Ishikawa (cell line): Measurements from ENCODE around the gene NR0B1.

ENCODE experiments used
- CEBPB ChIP-seq: IDR thresholded peaks from 2 replicates; pipeline ENCODE4 v1.6.1; 2012
- CREB1 ChIP-seq: IDR thresholded peaks from 2 replicates; pipeline ENCODE4 v1.6.1; 2012; ENCODE audit warnings: low read depth
- EGR1 ChIP-seq: IDR thresholded peaks from 2 replicates; pipeline ENCODE4 v1.6.1; 2012
- EP300 ChIP-seq: IDR thresholded peaks from 2 replicates; pipeline ENCODE4 v1.6.1; 2012; ENCODE audit warnings: borderline replicate concordance
- FOXM1 ChIP-seq: IDR thresholded peaks from 2 replicates; pipeline ENCODE4 v1.6.1; 2012; ENCODE audit warnings: low read depth, borderline replicate concordance
- MAX ChIP-seq: IDR thresholded peaks from 2 replicates; pipeline ENCODE4 v1.6.1; 2012
- NFIC ChIP-seq: IDR thresholded peaks from 2 replicates; pipeline ENCODE4 v1.6.1; 2012
- RAD21 ChIP-seq: IDR thresholded peaks from 2 replicates; pipeline ENCODE4 v1.6.1; 2012; ENCODE audit warnings: low read depth
- REST ChIP-seq: IDR thresholded peaks from 2 replicates; pipeline ENCODE4 v1.6.1; 2012; ENCODE audit warnings: low read depth, mild to moderate bottlenecking
- TAF1 ChIP-seq: IDR thresholded peaks from 2 replicates; pipeline ENCODE4 v1.6.1; 2012; ENCODE audit warnings: low read depth, mild to moderate bottlenecking
- TCF12 ChIP-seq: IDR thresholded peaks from 2 replicates; pipeline ENCODE4 v1.6.1; 2012; ENCODE audit warnings: low read depth
- TEAD4 ChIP-seq: IDR thresholded peaks from 2 replicates; pipeline ENCODE4 v1.6.1; 2012
- USF1 ChIP-seq: IDR thresholded peaks from 2 replicates; pipeline ENCODE4 v1.6.1; 2012
- YY1 ChIP-seq: IDR thresholded peaks from 2 replicates; pipeline ENCODE4 v1.6.1; 2012; ENCODE audit warnings: low read depth
- ZBTB7A ChIP-seq: IDR thresholded peaks from 2 replicates; pipeline ENCODE4 v1.6.1; 2012; ENCODE audit warnings: low read depth

NR0B1 gene

GRCh38 chrX:30309139-30309571 is at the start of gene NR0B1:
NR0B1 (minus strand) TSS chrX:30309390; CDS start chrX:30309363, 27 bp downstream.
- no peak for TF ChIP-seq MAX
- no peak for TF ChIP-seq CREB1
- TF ChIP-seq EP300: no peak
- TF ChIP-seq ZBTB7A: no peak
- no peak for TF ChIP-seq TCF12
- TF ChIP-seq REST: no peak
- no peak for TF ChIP-seq EGR1

GRCh38 chrX:30349946-30350345 is 40.8 kb upstream of the NR0B1 start:
- TF ChIP-seq USF1 (no peak), EGR1 (no peak), CEBPB (no peak), TEAD4 (no peak), NFIC (no peak), TAF1 (no peak), CREB1 (no peak), YY1 (no peak), ZBTB7A (no peak), FOXM1 (no peak), REST (no peak), TCF12 (no peak), MAX (no peak), EP300 (no peak), RAD21 (no peak)

- TF ChIP-seq EGR1: no peak
- TF ChIP-seq RAD21: no peak
- no peak for TF ChIP-seq TAF1
- no peak for TF ChIP-seq CREB1
- no peak for TF ChIP-seq REST
- no peak for TF ChIP-seq YY1
- no peak for TF ChIP-seq MAX
- no peak for TF ChIP-seq CEBPB
- no peak for TF ChIP-seq USF1
- TF ChIP-seq TEAD4: no peak
- TF ChIP-seq EP300: no peak
- TF ChIP-seq ZBTB7A: no peak
- TF ChIP-seq NFIC: no peak
Measured at GRCh38 chrX:30343206-30343605, 34.0 kb upstream of the NR0B1 start.

- TF ChIP-seq YY1 (no peak), RAD21 (no peak), FOXM1 (no peak), TCF12 (no peak), ZBTB7A (no peak), USF1 (no peak)
Measured at GRCh38 chrX:30340753-30341152, 31.6 kb upstream of the NR0B1 start.

DNA sequence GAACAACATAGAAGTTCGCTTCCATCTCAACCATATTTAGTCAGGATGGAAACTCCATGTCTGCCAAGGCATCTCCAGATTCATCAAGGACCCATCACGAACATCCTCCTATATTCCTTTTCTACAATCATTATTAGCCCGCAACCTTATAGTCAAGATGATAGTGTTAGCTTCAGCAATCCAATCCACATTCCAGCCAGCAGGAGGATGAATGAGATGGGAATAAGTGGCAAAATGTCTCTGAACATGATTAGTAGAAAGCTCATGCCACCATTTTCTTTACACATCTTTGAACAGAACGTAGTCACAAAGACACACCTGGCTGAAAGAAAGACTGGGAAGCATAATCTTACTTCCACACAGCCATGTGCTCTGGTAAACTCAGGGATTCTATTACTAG is 18.6 kb upstream of the NR0B1 start:
- no peak for TF ChIP-seq TEAD4
- no peak for TF ChIP-seq TCF12
- TF ChIP-seq CEBPB: no peak
- TF ChIP-seq MAX: no peak
- no peak for TF ChIP-seq YY1
- TF ChIP-seq EP300: no peak
- TF ChIP-seq CREB1: no peak
- no peak for TF ChIP-seq RAD21
